HCT116 (cell line): Measurements from ENCODE around the gene SLC38A8. TPM values are rescaled to one million over a fixed set of nuclear protein-coding genes. Genes with fewer than 3 reads are reported as not detected.

Experiments used
- ATAC-seq: fragments of 200-7000 bp; cut with Tn5 transposase; 2 replicates; pipeline ENCODE4 v1.9.1; 2020; ENCODE audit warnings: mild to moderate bottlenecking, moderate library complexity
- BruUV-seq: library from RNA; stranded (reverse); fragments of 400-500 nt; replicated peaks from 2 replicates; lab custom pipeline; 2021; lab: Mats Ljungman, UMichigan
- CTCF ChIA-PET: fragments of 300-600 bp; sonication (Branson Sonifier 250); formaldehyde crosslinking; loops from one replicate; lab custom pipeline; 2021; ENCODE audit warnings: antibody characterized with exemption; lab: Charles Lee
- POLR2A ChIA-PET: fragments of 300-600, 350-600 bp; sonication (Branson Sonifier 250); formaldehyde crosslinking; loops from one replicate; lab custom pipeline; 2021; ENCODE audit warnings: antibody characterized with exemption; lab: Charles Lee
- RAD21 ChIA-PET, 2 experiments: fragments of 300-600 bp; sonication (Branson Sonifier 250); formaldehyde crosslinking; loops; one replicate each; lab custom pipeline; 2023; ENCODE audit warnings: low total read pairs in 2 of 2; ENCODE audit not compliant: uncharacterized antibody in 2 of 2, unreplicated experiment in 2 of 2, low non-redundant PET in 1 of 2; lab: Charles Lee
- DNase-seq: peaks from one replicate; pipeline ENCODE4 v3.0.0-alpha.2; 2010; ENCODE audit warnings: low read depth, low spot score
- H2AFZ ChIP-seq: fragments of 200-600 bp; shearing (Covaris generic), sonication (generic); 2 replicates; pipeline ENCODE4 v1.6.1; 2017; ENCODE audit warnings: low read depth, mixed run types, mixed read lengths, antibody characterized with exemption, low read length; ENCODE audit not compliant: poor library complexity, severe bottlenecking
- H3K27ac ChIP-seq: 2 replicates; pipeline ENCODE4 v1.5.1; 2012; ENCODE audit warnings: low read depth, low read length
- H3K27me3 ChIP-seq: fragments of 200-600 bp; sonication (generic); 2 replicates; pipeline ENCODE4 v1.6.1; 2016; ENCODE audit warnings: mixed run types, low read length, mixed read lengths; ENCODE audit not compliant: insufficient read depth
- H3K36me3 ChIP-seq, 2 experiments: fragments of 200-500 bp in 1 of 2; fragments of 200-600 bp in 1 of 2; sonication (Bioruptor generic) in 1 of 2; sonication (generic) in 1 of 2; 2 replicates each; pipeline versions ENCODE4 v1.5.1 to v1.6.1; 2014 to 2016; ENCODE audit warnings: low read length in 2 of 2, inconsistent platforms in 1 of 2, mixed read lengths in 1 of 2, mixed run types in 1 of 2; ENCODE audit not compliant: insufficient read depth in 2 of 2, control insufficient read depth in 1 of 2
- H3K4me1 ChIP-seq, 2 experiments: fragments of 200-600 bp in 1 of 2; sonication (generic) in 1 of 2; 2 replicates each; pipeline versions ENCODE4 v1.5.1 to v1.6.1; 2012 to 2017; ENCODE audit warnings: low read length in 2 of 2, inconsistent platforms in 1 of 2, mild to moderate bottlenecking in 1 of 2, mixed read lengths in 1 of 2, mixed run types in 1 of 2, moderate library complexity in 1 of 2; ENCODE audit not compliant: insufficient read depth in 2 of 2, control insufficient read depth in 1 of 2
- H3K4me2 ChIP-seq: fragments of 200-600 bp; sonication (generic); 2 replicates; pipeline ENCODE4 v1.6.1; 2017; ENCODE audit warnings: mixed run types, low read length, mixed read lengths
- H3K4me3 ChIP-seq, 2 experiments: fragments of 200-600 bp in 1 of 2; sonication (generic) in 1 of 2; replicated peaks in 1 of 2; 2 replicates each; pipeline ENCODE4 v1.5.1; 2011 to 2016; ENCODE audit warnings: low read length in 2 of 2, control low read depth in 1 of 2, low read depth in 1 of 2, mild to moderate bottlenecking in 1 of 2, mixed read lengths in 1 of 2, mixed run types in 1 of 2
- H3K79me2 ChIP-seq: fragments of 200-600 bp; sonication (generic); 2 replicates; pipeline ENCODE4 v1.6.1; 2017; ENCODE audit warnings: mild to moderate bottlenecking, mixed run types, low read length, moderate library complexity, mixed read lengths; ENCODE audit not compliant: insufficient read depth
- H3K9ac ChIP-seq: fragments of 200-600 bp; sonication (generic); 2 replicates; pipeline ENCODE4 v1.6.1; 2016; ENCODE audit warnings: low read length, mixed read lengths
- H3K9me2 ChIP-seq: fragments of 200-600 bp; sonication (generic), shearing (Covaris generic); 2 replicates; pipeline ENCODE4 v1.6.1; 2017; ENCODE audit warnings: mixed run types, mild to moderate bottlenecking, moderate library complexity; ENCODE audit not compliant: insufficient read depth
- H3K9me3 ChIP-seq, 2 experiments: fragments of 200-500 bp in 1 of 2; fragments of 200-600 bp in 1 of 2; sonication (Bioruptor generic) in 1 of 2; sonication (generic) in 1 of 2; 2 replicates each; pipeline ENCODE4 v1.6.1; 2014 to 2017; ENCODE audit warnings: low read length in 2 of 2, mixed read lengths in 2 of 2, inconsistent platforms in 1 of 2, low read depth in 1 of 2, mild to moderate bottlenecking in 1 of 2, mixed run types in 1 of 2, moderate library complexity in 1 of 2; ENCODE audit not compliant: control insufficient read depth in 1 of 2, insufficient read depth in 1 of 2
- H4K20me1 ChIP-seq: fragments of 200-600 bp; sonication (generic), shearing (Covaris generic); 2 replicates; pipeline ENCODE4 v1.6.1; 2017; ENCODE audit warnings: mixed run types, mild to moderate bottlenecking, moderate library complexity; ENCODE audit not compliant: insufficient read depth
- CEBPB ChIP-seq: IDR thresholded peaks from 2 replicates; pipeline ENCODE4 v1.6.1; 2012; ENCODE audit warnings: low read depth
- EGR1 ChIP-seq: IDR thresholded peaks from 2 replicates; pipeline ENCODE4 v1.6.1; 2012; ENCODE audit warnings: low read depth
- EZH2phosphoT487 ChIP-seq: fragments of 200-600 bp; IDR thresholded peaks from 2 replicates; pipeline ENCODE4 v1.6.1; 2018; ENCODE audit warnings: antibody characterized with exemption, borderline replicate concordance
- JUND ChIP-seq: IDR thresholded peaks from 2 replicates; pipeline ENCODE4 v1.6.1; 2012
- POLR2A ChIP-seq: IDR thresholded peaks from 2 replicates; pipeline ENCODE4 v1.7.0; 2011; ENCODE audit warnings: borderline replicate concordance; ENCODE audit not compliant: insufficient read depth, insufficient read length; ENCODE audit errors: extremely low read depth
- ZBTB33 ChIP-seq: IDR thresholded peaks from 2 replicates; pipeline ENCODE4 v1.6.1; 2011; ENCODE audit warnings: mild to moderate bottlenecking, low read length, moderate library complexity; ENCODE audit not compliant: insufficient replicate concordance; ENCODE audit errors: extremely low read depth
- intact Hi-C: fragments of 100-400 bp; cut with micrococcal nuclease; formaldehyde crosslinking; loops from 2 replicates; pipeline ENCODE4 v1.10.0; 2022
- total RNA-seq: library from RNA; stranded (reverse); gene quantifications from one replicate; pipeline ENCODE4 v1.2.1, GENCODE V29; 2021; ENCODE audit not compliant: unreplicated experiment

SLC38A8 gene
- total RNA-seq, 1 experiment from 2014 or later = not detected

GRCh38 chr16:84036131-84036530 lies 6.5 kb downstream of the SLC38A8 start:
- intact Hi-C loops = no loop called here
- no peaks in the 10 kb centered on the region for H4K20me1 ChIP-seq
- no peak overlapping the region for H3K4me3 ChIP-seq
- no peak overlapping the region for H3K4me2 ChIP-seq
- TF ChIP-seq EGR1 (no peak), CEBPB (no peak)
- no peaks in the 10 kb centered on the region for H3K27me3 ChIP-seq
- no peaks in the 10 kb centered on the region for H3K79me2 ChIP-seq
- H3K4me1 ChIP-seq = no peaks in the 10 kb centered on the region
- RAD21 ChIA-PET = no interaction called here
- no peaks in the 10 kb centered on the region for H3K9me2 ChIP-seq
- no peak overlapping the region for H2AFZ ChIP-seq
- H3K27ac ChIP-seq = no peak overlapping the region
- BruUV-seq = no TSS peak
- peaks cover 0 to 5% of the 10 kb centered on the region in 2 experiments; a peak in 1 of 4 replicates for H3K9me3 ChIP-seq
- POLR2A ChIA-PET = no interaction called here
- no peaks in the 10 kb centered on the region for H3K36me3 ChIP-seq
- ATAC-seq (no peak), DNase-seq (no peak)
- no peak overlapping the region for H3K9ac ChIP-seq
- CTCF ChIA-PET = no interaction called here

GRCh38 chr16:84034516-84034915 lies 8.1 kb downstream of the SLC38A8 start:
- Histone ChIP-seq H3K4me3 (no peak overlapping the region), H3K4me2 (no peak overlapping the region), H3K9me2 (no peaks in the 10 kb centered on the region), H3K36me3 (no peaks in the 10 kb centered on the region), H2AFZ (no peak overlapping the region), H3K4me1 (no peaks in the 10 kb centered on the region), H3K27ac (no peak overlapping the region), H3K9me3 (peaks cover 0 to 5% of the 10 kb centered on the region in 2 experiments; a peak in 1 of 4 replicates), H4K20me1 (no peaks in the 10 kb centered on the region), H3K27me3 (no peaks in the 10 kb centered on the region)
- DNase-seq (no peak), ATAC-seq (no peak)
- ChIA-PET CTCF (no interaction called here), RAD21 (no interaction called here)
- intact Hi-C loops = no loop called here
- no peak for TF ChIP-seq JUND
- no peak for TF ChIP-seq EZH2phosphoT487
- TF ChIP-seq ZBTB33 = no peak
- TF ChIP-seq CEBPB = no peak
- no peak for TF ChIP-seq POLR2A
- TF ChIP-seq, all 23 proteins: peak for 0
- POLR2A ChIA-PET = no interaction called here
- Histone ChIP-seq H3K79me2 (no peaks in the 10 kb centered on the region), H3K9ac (no peak overlapping the region)
- BruUV-seq = no TSS peak
